Panc1 (cell line): ENCODE results near the gene BRD4.

Experiments used
- CTCF ChIP-seq: fragments of 450-650 bp; IDR thresholded peaks from 2 replicates; pipeline ENCODE4 v1.5.1; 2017; ENCODE audit warnings: mild to moderate bottlenecking
- POLR2AphosphoS5 ChIP-seq: IDR thresholded peaks from 2 replicates; pipeline ENCODE4 v1.6.1; 2012; ENCODE audit warnings: mild to moderate bottlenecking, low read depth, low read length, moderate library complexity
- SIN3A ChIP-seq: IDR thresholded peaks from 2 replicates; pipeline ENCODE4 v1.6.1; 2012; ENCODE audit warnings: low read depth, mild to moderate bottlenecking, low read length, moderate library complexity, borderline replicate concordance; ENCODE audit not compliant: insufficient read depth
- TF ChIP-seq, protein P1 (sequence below), 2 experiments: IDR thresholded peaks; 2 replicates each; pipeline ENCODE4 v1.6.1; 2011 to 2012; ENCODE audit warnings: low read depth in 2 of 2, control low read depth in 1 of 2, low read length in 1 of 2, mild to moderate bottlenecking in 1 of 2, moderate library complexity in 1 of 2; ENCODE audit not compliant: insufficient read depth in 1 of 2

DNA sequence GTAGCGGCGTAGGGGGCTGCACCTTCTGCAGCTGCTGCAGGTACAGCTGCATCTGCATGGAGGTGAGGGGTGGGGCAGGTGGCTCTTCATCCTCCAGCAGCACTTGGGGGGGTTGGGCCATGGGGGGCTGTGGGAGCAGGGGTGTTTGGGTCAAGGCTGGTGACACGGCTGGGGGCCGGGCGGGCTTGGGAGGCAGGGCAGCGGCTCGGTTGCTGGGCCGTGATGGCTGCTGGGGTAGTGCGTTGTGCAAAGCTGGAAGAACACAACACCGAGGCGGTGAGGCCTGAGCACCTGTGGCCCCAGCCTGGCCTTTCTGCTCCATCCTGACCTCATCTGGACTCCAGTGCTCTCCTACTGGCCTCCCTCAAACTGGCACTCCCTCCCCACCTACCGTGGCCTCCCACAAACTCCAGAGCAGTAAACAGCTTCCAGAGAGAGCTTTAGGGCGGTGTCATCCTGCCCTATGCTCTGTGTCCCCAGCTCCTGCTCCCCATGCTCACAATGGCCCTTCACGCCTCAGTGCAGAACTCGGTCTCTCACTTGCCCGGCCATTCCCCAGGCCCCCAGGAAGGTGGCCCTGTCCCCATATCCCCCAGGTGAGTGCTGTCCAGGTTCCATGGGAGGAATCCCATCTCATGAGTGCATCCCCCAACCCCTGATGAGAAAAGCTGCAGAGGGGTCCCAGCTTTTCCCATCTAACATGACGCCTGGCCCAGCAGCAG lies 88.9 kb downstream of the BRD4 start:
- TF ChIP-seq CTCF = no peak
- TF ChIP-seq SIN3A = no peak
- TF ChIP-seq POLR2AphosphoS5 = no peak
- TF ChIP-seq, protein P1, sequence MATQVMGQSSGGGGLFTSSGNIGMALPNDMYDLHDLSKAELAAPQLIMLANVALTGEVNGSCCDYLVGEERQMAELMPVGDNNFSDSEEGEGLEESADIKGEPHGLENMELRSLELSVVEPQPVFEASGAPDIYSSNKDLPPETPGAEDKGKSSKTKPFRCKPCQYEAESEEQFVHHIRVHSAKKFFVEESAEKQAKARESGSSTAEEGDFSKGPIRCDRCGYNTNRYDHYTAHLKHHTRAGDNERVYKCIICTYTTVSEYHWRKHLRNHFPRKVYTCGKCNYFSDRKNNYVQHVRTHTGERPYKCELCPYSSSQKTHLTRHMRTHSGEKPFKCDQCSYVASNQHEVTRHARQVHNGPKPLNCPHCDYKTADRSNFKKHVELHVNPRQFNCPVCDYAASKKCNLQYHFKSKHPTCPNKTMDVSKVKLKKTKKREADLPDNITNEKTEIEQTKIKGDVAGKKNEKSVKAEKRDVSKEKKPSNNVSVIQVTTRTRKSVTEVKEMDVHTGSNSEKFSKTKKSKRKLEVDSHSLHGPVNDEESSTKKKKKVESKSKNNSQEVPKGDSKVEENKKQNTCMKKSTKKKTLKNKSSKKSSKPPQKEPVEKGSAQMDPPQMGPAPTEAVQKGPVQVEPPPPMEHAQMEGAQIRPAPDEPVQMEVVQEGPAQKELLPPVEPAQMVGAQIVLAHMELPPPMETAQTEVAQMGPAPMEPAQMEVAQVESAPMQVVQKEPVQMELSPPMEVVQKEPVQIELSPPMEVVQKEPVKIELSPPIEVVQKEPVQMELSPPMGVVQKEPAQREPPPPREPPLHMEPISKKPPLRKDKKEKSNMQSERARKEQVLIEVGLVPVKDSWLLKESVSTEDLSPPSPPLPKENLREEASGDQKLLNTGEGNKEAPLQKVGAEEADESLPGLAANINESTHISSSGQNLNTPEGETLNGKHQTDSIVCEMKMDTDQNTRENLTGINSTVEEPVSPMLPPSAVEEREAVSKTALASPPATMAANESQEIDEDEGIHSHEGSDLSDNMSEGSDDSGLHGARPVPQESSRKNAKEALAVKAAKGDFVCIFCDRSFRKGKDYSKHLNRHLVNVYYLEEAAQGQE (IDR thresholded peaks at IDR 0.05; ENCODE audit: insufficient read depth in 1 of 2, low read depth in 2 of 2, low read length in 1 of 2) = no peak
